HG02970 (cell line): ENCODE measurements around the gene ITGA11.
"Not testable (repeated sequence)": the region's sequence is repeated elsewhere in the genome, so short reads cannot be mapped to it uniquely, and the experiment has no call there.

Experiments
- ATAC-seq: cut with Tn5 transposase; IDR thresholded peaks from one replicate; pipeline ENCODE4 v1.9.1; 2021; ENCODE audit warnings: mild to moderate bottlenecking, moderate library complexity, moderate number of reproducible peaks; ENCODE audit not compliant: unreplicated experiment, low FRiP score

The ITGA11 gene

DNA sequence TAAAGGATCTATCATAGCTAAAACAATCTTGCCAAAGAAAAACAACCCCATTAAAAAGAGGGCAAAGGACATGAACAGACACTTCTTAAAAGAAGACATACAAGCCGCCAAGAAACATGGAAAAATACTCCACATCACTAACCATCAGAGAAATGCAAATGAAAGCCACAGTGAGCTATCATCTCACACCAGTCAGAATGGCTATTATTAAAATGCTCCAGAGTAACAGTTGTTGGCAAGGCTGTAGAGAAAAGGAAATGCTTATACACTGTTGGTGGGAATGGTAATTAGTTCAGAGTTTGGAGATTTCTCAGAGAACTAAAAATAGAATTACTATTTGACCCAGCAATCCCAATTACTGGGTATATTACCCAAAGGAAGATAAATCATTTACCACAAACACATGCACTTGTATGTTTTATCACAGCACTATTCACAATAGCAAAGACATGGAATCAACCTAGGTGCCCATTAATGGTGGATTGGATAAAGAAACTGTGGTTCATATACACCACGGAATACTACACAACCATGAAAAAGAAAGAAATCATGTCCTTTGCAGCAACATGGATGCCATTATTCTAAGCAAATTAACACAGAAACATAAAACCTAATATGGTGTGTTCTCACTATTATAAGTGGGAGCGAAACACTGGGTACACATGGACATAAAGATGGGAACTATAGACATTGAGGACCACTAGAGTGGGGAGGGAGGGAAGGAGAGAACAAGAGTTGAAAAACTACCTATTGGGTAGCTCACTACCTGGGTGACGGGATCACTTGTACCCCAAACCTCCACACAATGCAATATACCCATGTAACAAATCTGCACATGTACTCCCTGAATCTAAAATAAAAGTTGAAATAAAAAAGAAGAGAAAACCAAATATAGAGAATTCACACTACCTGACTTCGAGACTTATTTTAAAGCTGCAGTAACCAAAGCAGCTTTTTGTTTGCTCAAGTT, 32.6 kb downstream of the ITGA11 start:
- no peak for ATAC-seq

DNA sequence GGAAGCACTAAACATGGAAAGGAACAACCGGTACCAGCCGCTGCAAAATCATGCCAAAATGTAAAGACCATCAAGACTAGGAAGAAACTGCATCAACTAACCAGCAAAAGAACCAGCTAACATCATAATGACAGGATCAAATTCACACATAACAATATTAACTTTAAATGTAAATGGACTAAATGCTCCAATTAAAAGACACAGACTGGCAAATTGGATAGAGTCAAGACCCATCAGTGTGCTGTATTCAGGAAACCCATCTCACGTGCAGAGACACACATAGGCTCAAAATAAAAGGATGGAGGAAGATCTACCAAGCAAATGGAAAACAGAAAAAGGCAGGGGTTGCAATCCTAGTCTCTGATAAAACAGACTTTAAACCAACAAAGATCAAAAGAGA, 34.0 kb downstream of the ITGA11 start:
- not testable (repeated sequence) for ATAC-seq

DNA sequence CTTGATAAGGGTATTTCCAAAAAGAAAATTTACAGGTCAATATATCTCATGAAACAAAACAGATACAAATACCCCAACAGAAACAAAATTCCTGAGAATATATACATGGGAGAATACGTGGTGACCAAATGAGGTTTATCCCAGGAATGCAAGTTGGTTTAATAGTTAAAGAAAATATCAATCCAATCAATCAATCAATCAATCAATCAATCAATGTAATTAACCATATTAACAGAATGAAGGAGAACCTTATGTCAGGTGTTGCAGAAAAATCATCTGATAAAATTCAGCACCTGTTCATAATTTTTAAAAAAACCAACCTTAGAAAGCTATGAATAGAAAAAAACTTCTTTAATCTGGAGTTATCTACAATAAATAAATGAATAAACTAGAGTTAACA, 35.9 kb downstream of the ITGA11 start:
- ATAC-seq = no peak

DNA sequence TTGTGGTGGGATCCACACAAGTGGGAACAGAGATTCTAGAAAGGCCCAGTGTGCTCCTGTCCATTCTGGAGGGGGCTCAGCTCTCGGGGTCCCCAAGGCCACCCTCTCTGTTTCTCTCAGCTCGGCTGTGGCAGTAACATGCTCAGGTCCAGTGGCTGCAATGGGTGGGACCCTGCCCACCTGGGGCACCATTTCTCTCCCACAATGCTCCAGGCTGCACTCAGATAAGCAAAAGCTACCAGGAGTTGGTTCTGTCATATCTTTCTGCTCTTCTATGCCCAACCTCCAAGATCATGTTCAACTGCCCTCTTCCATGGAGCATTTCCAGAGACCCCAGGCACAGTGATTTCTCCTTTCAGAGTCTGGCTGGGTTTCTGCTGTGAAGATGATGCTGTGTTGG, 40.8 kb downstream of the ITGA11 start:
- no peak for ATAC-seq

DNA sequence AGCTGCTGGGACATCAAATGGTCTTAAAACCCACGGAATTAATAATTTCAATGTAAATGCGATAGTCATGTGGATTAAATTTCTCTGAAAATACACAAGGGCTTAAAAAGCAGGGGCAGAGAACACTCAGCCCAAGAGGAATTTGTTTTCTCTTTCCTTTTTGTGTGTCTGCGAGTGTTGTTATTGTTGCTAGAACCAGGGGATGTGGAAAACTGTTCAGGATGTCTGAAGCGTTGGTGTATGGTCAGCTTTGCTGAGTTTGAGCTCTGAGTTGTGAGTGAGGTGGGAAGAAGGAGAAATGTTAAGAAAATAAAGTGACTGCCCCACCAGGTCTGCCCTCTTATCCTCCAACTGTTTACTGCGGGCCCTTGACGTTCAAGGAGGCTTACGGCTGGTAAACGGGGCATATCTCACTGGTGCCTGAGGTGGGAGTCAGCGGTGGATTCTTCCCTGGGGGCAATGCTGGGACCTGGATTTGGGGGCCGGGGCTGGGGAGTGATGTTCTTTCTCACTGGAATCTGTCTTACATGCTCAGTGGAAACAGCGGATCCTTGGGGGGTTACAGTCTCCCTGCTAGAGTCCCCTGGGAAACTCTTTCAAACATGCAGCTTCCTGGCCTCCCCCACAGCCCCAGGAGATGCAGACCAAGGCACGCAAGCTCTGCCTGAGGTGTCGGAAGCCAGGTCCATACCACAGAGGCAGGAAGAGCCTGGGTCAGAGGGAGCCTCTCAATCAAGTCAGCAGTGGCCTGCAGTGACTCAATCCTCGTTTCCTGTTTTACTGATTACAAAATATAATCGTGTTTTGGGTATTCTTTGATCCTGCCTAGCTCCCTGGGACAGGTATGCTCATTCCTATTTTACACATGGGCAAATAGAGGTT, 41.8 kb downstream of the ITGA11 start:
- ATAC-seq = no peak

DNA sequence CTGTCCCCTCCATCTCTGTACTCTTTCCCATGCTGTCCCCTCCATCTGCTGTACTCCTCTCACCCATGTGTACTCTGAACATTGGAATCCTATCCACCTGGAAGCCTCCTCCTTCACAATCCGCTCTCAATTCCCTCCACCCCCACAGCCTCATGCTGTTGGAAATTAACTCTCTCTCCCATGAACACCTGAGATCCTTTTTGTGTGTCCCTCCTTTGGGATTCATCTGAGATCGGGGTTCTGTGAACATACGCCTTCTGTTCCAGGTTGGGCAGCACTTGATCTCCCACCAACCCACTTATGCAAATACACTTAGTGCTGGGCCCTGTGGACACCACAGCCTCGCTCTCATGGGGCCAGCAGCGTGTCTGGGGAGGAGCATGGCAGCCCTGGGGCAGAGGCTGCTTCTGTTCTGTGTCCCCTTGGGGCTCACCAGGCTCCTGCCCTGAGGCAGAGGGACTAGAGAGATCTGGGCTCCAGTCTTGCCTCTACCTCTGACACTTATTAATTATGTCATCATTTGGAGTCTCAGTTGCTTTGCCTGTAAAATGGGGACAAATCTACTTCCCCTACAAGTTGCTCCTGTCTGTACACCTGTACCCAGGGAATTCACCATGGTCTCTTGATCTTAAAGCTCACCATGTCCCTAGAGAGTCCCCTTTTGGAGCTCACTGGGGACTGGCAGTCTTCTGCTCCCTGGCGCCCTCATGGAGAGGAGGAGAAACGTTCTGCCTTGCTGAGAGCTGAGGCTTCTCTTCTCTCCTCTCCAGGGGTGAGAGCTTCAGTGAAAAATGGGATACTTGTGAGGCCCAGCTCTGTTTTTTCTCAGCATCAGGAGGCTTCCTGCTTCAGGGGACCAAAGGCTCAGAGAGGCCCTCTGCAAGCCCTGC, 42.7 kb downstream of the ITGA11 start:
- ATAC-seq = no peak

DNA sequence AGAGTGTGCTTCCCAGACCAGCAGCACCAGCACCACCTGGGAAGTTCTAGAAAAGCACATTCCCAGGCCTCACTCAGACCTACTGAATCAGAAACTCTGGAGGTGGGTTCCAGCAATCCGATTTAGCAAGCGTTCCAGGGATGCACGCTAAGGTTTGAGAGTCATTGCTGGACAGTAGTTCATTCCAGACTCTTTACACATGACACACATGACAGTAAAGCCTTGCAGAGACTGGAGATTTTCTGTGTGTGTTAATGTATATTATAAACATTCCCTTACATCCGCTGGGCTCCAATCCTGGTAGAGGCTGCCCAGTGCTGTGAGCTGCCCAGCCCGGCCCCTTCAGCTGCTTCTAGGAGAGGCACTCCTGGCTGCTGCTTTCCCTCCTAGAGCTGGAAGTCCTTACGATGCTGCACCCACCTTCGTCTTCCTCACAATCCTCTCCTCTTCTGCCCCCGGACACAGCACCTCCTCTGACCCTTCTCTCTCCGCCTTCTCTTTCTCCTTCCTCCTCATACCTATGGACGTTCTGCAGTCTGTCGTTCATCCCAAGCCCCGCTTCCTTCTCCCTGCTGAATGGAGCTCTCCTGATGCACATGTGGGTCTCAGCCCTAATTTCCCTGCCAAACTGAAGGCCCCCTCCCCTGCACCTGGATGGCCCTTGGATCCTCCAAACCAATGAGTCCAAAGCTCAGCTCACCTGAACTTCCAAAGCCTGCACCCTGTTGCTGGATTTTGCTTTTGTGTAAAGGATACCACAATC, 44.4 kb downstream of the ITGA11 start:
- no peak for ATAC-seq

DNA sequence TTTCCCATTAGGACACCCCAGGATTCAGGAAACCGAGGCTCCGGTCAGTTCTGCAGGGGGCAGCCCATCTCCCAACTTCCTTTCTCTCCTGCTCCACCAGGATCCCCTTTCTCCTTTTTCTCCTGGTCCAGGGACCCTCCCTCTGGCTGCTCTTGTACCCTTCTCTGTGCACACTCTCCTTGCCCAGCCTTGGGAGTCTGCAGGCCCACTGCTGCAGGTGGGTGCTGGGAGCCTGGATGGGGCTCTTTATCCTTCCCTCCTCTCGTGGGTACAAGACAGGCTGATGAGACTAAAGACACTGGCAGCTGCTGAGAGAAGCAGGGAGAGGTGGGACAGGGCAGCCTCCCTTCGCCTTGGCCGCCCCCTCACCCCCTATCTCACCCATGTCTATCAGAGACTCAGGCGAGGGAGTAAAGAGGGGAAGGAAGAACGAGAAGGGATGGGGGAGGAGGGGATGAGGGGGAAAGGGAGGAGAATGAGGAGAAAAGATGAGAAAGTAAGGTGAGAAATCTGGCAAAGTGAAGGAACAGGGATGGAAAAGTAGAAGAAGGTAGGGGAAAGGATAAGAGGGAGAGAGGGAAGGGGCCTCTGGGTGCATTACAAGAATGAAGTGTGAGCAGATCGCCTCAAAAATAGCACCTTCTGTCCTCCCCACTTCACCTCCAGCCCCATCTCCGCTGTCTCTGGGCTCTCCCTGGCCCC, 45.2 kb downstream of the ITGA11 start:
- ATAC-seq = no peak

DNA sequence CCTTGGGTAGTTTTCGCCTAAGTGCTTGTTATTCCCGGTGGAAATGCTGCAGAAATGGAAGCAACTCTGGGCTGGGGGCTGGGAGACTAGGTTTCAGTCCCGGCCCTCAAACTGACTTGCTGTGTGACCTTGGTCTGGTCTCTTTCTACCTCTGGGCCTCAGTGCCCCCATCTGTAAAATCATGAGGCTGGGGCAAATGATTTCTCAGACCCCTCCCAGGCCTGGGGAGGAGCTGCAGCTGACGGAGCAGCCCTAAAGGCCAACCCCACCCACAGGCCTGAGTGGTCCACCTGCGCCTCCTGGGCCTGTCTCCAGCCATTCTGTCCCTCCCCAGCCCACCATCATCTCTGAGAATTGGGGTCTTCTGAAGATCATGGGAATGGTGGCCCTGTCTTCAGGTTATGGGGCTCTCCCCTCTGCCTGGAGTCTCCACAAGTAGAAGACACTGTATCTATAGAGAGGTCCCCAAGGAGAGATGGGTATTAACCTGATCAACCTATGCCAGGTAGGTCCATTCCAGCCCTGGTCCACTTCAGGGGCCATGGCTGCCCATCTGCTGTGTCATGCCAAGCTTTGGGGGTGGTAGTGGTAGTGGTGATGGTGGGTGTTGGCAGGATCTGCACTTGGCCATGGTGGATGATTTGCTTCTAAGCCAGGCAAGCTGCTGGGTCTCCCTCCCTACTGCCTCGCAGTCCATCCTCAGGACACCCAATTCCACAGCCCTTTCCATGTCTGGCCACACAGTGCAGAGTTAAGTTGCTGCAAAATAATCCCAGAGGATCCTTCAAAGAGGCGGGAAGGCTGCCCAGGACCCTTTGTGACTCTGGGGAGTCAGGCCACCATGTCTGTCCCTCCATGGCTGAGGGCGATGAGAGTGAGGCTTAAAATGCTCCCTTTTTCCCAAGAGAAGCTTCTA, 46.0 kb downstream of the ITGA11 start:
- no peak for ATAC-seq

DNA sequence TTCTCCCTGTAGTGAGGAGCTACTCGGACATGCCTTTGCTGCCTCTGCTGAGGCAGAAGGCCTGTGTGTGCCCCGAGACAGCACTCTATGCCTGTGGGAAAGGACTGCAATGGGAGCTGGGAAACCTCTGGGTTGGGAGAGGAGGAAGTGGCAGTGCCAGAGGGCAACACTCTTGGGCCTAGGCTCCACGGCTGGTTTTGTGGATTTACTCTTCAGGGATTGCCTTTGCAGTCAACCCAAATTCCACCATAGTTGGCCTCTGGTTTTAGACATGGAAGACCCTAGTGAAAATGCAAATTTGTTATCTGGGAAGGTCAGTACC, 46.8 kb downstream of the ITGA11 start:
- ATAC-seq = no peak

DNA sequence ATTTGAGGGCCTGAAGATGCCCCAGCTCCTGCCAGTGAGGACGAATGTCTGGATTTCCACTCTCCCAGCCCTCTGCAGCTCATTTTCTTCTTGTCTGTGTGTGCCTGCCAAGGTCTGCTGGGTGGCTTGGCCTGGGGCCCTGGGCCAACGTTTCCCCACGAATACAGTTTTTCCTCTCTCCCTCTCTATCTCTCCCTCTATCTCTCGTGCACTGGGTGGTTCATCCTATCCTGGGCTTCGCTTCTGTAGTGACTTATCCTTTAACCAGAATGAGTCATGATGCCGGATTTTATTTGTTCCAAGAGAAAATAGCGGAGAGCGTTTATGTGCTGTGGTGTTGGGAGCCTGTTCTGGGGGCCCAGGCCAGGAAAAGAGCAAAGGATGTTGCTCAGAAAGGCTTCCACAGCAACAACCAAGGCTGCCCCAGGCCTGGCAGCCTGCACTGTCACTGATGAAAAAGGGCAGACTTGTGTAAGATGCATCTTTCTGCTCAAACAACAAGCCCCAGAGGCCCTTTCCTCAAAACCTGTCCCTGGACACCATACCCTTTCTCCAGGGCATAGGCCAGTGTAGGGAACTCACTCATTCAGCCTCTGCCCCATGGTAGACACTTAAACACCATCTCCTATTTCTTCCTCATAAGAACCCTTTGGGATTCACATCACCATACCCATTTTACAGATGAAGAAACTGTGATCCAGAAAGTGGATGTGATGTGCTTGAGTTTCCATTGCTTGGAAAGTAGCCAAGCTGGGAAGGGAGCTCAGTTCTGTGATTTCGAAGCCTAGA, 47.3 kb downstream of the ITGA11 start:
- ATAC-seq = no peak

DNA sequence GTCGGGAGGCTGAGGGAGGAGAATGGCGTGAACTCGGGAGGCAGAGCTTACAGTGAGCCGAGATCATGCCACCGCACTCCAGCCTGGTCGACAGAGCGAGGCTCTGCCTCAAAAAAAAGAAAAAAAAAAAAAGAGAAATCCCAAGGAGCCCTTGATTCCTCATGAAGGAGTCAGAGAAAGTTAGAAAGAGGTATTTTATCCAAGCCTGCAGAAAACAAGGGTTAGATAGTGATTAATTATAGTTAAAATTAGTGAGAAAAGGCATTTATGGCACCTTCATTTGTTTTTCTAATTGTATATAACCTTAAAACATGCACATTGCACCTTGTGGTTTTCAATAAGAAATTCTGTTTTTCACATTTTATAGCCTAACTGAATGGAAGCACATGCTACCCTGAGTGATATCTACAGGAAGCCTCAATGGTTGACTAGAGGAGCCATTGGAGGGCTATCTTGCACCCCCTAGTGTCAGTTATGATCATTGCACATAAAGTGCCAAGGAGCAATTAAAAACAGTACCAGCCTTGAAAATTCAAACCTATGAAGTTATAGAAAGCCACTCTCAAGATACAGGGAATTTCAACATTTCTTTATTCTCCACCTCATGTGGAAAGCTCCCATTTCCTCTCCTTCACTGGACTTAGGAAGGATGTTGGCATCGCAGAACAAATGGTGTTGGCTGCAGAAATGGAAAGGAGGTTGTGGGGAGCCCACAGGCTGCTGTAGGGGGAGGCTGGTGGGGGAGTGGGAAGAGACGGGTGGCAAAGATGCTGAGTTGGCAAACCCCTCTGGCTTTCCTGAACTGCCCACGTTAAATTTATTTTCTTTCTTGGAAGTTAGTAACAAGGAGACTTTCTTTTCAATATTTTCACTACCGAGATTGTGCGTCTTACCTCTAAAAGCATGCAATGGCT, 48.5 kb downstream of the ITGA11 start:
- ATAC-seq = no peak

DNA sequence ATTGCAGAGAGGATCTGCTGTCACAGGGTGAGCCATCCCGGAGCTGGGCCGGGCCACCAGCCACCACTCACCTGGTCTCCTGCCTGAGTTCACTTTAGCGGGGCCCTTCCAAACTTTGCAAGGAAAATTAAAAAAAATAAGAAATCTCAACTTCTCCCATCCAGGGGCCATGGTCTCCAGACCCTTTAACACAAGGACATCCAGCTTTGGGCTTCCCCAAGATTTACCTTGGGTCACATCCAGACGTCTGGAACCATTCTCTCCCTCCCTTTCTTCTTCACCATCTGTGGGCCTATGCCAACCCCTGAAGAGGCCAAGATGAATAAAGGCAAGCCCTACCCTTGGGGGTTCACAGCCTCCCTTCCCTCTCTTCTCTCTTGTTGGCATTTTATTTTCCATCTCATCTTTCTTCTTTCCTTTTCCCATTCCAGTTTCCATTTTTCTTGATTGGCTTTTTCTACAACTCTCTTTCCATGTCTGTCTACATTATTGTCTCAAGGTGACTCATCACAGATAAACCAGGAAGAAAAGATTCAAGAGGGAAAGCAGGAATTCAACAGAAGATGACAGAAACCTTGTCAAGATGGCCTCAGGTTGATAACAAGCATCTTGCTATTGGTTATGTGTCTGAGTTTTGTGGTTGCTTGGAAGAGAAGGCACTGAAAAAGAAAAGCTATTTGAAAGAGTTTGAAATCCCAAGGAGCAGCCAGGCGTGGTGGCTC, 49.5 kb downstream of the ITGA11 start:
- no peak for ATAC-seq

DNA sequence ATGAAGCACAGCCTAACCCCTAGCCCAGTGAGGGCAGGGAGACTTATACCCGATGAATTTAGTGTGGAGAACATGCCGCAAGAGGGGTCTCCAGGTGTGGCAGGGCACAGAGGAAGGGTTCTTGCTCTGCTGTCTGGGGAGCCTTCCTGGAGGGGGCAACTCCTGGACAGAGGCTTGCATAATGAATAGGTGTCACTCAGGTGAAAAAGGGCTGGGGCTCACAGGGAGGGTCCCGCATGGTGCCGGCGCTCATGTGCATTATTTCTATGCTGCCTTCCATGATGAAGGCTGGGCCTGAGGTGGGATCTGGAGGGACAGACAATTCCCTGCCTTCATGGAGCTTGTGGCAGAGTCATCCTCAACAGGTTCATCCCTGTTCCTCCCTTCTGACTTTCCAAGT, 51.5 kb downstream of the ITGA11 start:
- ATAC-seq = no peak

DNA sequence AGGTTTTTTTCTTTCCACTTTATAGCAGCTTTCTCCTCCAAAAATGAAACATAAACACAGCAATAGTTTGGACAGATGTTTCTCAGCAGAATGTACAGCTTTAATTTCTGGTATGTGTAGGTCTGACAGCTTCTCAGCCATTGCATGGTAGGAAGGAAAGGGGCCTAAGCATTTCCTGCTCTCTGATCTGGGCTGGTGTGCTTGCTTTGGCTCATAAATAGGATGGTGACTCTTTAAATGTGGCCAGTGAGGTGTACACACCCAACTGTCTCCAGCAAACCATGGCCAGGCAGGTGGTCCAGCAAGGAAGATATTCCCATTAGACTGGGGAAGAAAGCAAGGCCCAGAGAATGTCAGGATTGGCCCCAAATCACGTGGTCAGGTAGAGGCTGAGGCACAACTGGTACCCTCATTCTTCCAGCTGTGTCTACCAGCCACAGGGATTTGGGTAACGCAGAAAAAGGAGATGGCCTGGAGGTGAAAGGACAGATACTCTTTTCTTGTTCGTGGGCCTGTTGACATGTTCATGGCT, 52.1 kb downstream of the ITGA11 start:
- no peak for ATAC-seq
